DND-41 (cell line): ENCODE data around the gene XYLT1.

ENCODE experiments used
- ATAC-seq: fragments of 200-7000 bp; cut with Tn5 transposase; 3 replicates; pipeline ENCODE4 v1.9.1; 2021; ENCODE audit warnings: low read depth; ENCODE audit not compliant: insufficient read depth
- DNase-seq: peaks from one replicate; pipeline ENCODE4 v3.0.0-alpha.2; 2020
- H2AFZ ChIP-seq: 2 replicates; pipeline ENCODE4 v1.6.0; 2012; ENCODE audit warnings: low read depth, low read length
- H3K27ac ChIP-seq: 2 replicates; pipeline ENCODE4 v1.5.1; 2012; ENCODE audit warnings: low read length, inconsistent platforms
- H3K27me3 ChIP-seq: fragments of 200-600 bp; sonication (generic); 2 replicates; pipeline ENCODE4 v1.6.0; 2012; ENCODE audit warnings: low read length, mild to moderate bottlenecking, inconsistent platforms; ENCODE audit not compliant: insufficient read depth, poor library complexity
- H3K36me3 ChIP-seq: 2 replicates; pipeline ENCODE4 v1.5.1; 2012; ENCODE audit warnings: low read length, inconsistent platforms; ENCODE audit not compliant: insufficient read depth
- H3K4me1 ChIP-seq: 2 replicates; pipeline ENCODE4 v1.5.1; 2012; ENCODE audit warnings: mild to moderate bottlenecking, low read length; ENCODE audit not compliant: insufficient read depth
- H3K4me2 ChIP-seq: 2 replicates; pipeline ENCODE4 v1.6.0; 2012; ENCODE audit warnings: mild to moderate bottlenecking, moderate library complexity, low read length, inconsistent platforms; ENCODE audit not compliant: insufficient read depth
- H3K4me3 ChIP-seq, 2 experiments: fragments of 200-600 bp in 1 of 2; shearing (Covaris generic) in 1 of 2; 2 replicates each; pipeline ENCODE4 v1.5.1; 2012 to 2016; ENCODE audit warnings: inconsistent platforms in 2 of 2, low read length in 2 of 2, mild to moderate bottlenecking in 2 of 2, low read depth in 1 of 2, moderate library complexity in 1 of 2
- H3K79me2 ChIP-seq: 2 replicates; pipeline ENCODE4 v1.6.0; 2012; ENCODE audit warnings: low read length, inconsistent platforms; ENCODE audit not compliant: insufficient read depth
- H3K9ac ChIP-seq: 2 replicates; pipeline ENCODE4 v1.6.0; 2012; ENCODE audit warnings: low read depth, mild to moderate bottlenecking, inconsistent platforms, low read length, moderate library complexity
- H3K9me3 ChIP-seq: 2 replicates; pipeline ENCODE4 v1.5.1; 2012; ENCODE audit warnings: low read length, moderate library complexity, mild to moderate bottlenecking, inconsistent platforms; ENCODE audit not compliant: insufficient read depth, severe bottlenecking
- H4K20me1 ChIP-seq: 2 replicates; pipeline ENCODE4 v1.6.0; 2012; ENCODE audit warnings: low read length; ENCODE audit not compliant: insufficient read depth
- CTCF ChIP-seq: IDR thresholded peaks from 2 replicates; pipeline ENCODE4 v1.5.1; 2012; ENCODE audit warnings: borderline replicate concordance, low read length, moderate library complexity, mild to moderate bottlenecking; ENCODE audit not compliant: poor library complexity, severe bottlenecking; ENCODE audit errors: extremely low read depth
- EZH2 ChIP-seq: IDR thresholded peaks from 3 replicates; pipeline ENCODE4 v1.6.1; 2012; ENCODE audit warnings: borderline replicate concordance, low read depth, mild to moderate bottlenecking, moderate library complexity, low read length, inconsistent platforms; ENCODE audit not compliant: severe bottlenecking

XYLT1 gene

GRCh38 chr16:17237350-17237944, 233.3 kb downstream of the XYLT1 start:
- Histone ChIP-seq H2AFZ (no peak overlapping the region), H3K27me3 (no peaks in the 10 kb centered on the region), H3K4me3 (no peak overlapping the region), H4K20me1 (no peaks in the 10 kb centered on the region), H3K79me2 (no peaks in the 10 kb centered on the region), H3K4me2 (no peak overlapping the region), H3K36me3 (no peaks in the 10 kb centered on the region), H3K4me1 (no peaks in the 10 kb centered on the region), H3K9ac (no peak overlapping the region), H3K9me3 (peaks cover 4% of the 10 kb centered on the region), H3K27ac (no peak overlapping the region)
- DNase-seq (no peak), ATAC-seq (no peak)
- TF ChIP-seq CTCF: no peak
- TF ChIP-seq EZH2: no peak

- no peaks in the 10 kb centered on the region for H3K79me2 ChIP-seq
- TF ChIP-seq CTCF: no peak
- no peak for TF ChIP-seq EZH2
- H3K4me3 ChIP-seq: no peak overlapping the region
- ATAC-seq: no peak
- H3K36me3 ChIP-seq: no peaks in the 10 kb centered on the region
- H3K27me3 ChIP-seq: no peaks in the 10 kb centered on the region
- H3K27ac ChIP-seq: no peak overlapping the region
- H3K4me2 ChIP-seq: no peak overlapping the region
- no peak overlapping the region for H3K9ac ChIP-seq
- peaks cover 4% of the 10 kb centered on the region for H3K9me3 ChIP-seq
- no peaks in the 10 kb centered on the region for H4K20me1 ChIP-seq
- no peaks in the 10 kb centered on the region for H3K4me1 ChIP-seq
- H2AFZ ChIP-seq: no peak overlapping the region
- no peak for DNase-seq
Measured at GRCh38 chr16:17235147-17235815, 235.5 kb downstream of the XYLT1 start.

- no peak for ATAC-seq
- Histone ChIP-seq H3K79me2 (no peaks in the 10 kb centered on the region), H3K9ac (no peak overlapping the region), H2AFZ (no peak overlapping the region), H3K4me1 (no peaks in the 10 kb centered on the region), H3K36me3 (no peaks in the 10 kb centered on the region), H3K4me2 (no peak overlapping the region), H3K27ac (no peak overlapping the region), H4K20me1 (no peaks in the 10 kb centered on the region), H3K27me3 (no peaks in the 10 kb centered on the region), H3K4me3 (no peak overlapping the region), H3K9me3 (no peaks in the 10 kb centered on the region)
- TF ChIP-seq EZH2: no peak
- TF ChIP-seq CTCF: no peak
- DNase-seq: no peak
Measured at GRCh38 chr16:17233318-17234002, 237.3 kb downstream of the XYLT1 start.
